ENCODE measurements around the gene HAGH. TPM values are rescaled to one million over a fixed set of nuclear protein-coding genes. Genes with fewer than 3 reads are reported as not detected.

The HAGH gene
- total RNA-seq, 4 donors from 2014 or later = 124 to 245 (median 175) TPM

GRCh38 chr16:1831186-1832075 lies 4.8 kb upstream of the HAGH start:
- ATAC-seq = no peak
- H3K36me3 ChIP-seq = peaks cover 0 to 16% of the 10 kb centered on the region in 2 donors
- 68 to 81% methylated on average over 12 to 13 of the region's 19 CpGs for WGBS, 2 donors (ENCODE audit: low coverage in 1 of 2)

GRCh38 chr16:1830213-1830612 lies 3.6 kb upstream of the HAGH start:
- Histone ChIP-seq H3K27ac (no peak overlapping the region), H3K27me3 (no peaks in the 10 kb centered on the region), H3K4me1 (peaks cover 0 to 44% (median 16%) of the 10 kb centered on the region in 3 donors), H3K4me3 (no peak overlapping the region), H3K36me3 (peaks cover 0 to 16% of the 10 kb centered on the region in 2 donors), H3K9me3 (no peaks in the 10 kb centered on the region)
- ATAC-seq = no peak
- TF ChIP-seq POLR2A (IDR thresholded peaks at IDR 0.05) (no peak), POLR2AphosphoS5 (IDR thresholded peaks at IDR 0.05) (no peak), EP300 (IDR thresholded peaks at IDR 0.05) (no peak)
- TF ChIP-seq, protein P1, sequence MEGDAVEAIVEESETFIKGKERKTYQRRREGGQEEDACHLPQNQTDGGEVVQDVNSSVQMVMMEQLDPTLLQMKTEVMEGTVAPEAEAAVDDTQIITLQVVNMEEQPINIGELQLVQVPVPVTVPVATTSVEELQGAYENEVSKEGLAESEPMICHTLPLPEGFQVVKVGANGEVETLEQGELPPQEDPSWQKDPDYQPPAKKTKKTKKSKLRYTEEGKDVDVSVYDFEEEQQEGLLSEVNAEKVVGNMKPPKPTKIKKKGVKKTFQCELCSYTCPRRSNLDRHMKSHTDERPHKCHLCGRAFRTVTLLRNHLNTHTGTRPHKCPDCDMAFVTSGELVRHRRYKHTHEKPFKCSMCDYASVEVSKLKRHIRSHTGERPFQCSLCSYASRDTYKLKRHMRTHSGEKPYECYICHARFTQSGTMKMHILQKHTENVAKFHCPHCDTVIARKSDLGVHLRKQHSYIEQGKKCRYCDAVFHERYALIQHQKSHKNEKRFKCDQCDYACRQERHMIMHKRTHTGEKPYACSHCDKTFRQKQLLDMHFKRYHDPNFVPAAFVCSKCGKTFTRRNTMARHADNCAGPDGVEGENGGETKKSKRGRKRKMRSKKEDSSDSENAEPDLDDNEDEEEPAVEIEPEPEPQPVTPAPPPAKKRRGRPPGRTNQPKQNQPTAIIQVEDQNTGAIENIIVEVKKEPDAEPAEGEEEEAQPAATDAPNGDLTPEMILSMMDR (IDR thresholded peaks at IDR 0.05) = no peak
- 50 to 80% methylated on average over 1 to 3 of the region's 3 CpGs for WGBS, 2 donors (ENCODE audit: low coverage in 1 of 2)

More at GRCh38 chr16:1831186-1832075, 4.8 kb upstream of the HAGH start:
- H3K4me3 ChIP-seq = no peak overlapping the region
- no peak overlapping the region for H3K27ac ChIP-seq
- TF ChIP-seq POLR2AphosphoS5 (IDR thresholded peaks at IDR 0.05) (no peak), EP300 (IDR thresholded peaks at IDR 0.05) (no peak), POLR2A (IDR thresholded peaks at IDR 0.05) (no peak)
- TF ChIP-seq, protein P1 (IDR thresholded peaks at IDR 0.05) = no peak
- H3K4me1 ChIP-seq = peaks cover 0 to 36% (median 9%) of the 10 kb centered on the region in 3 donors
- H3K9me3 ChIP-seq = no peaks in the 10 kb centered on the region
- H3K27me3 ChIP-seq = no peaks in the 10 kb centered on the region

- Histone ChIP-seq H3K36me3 (peaks cover 0 to 16% of the 10 kb centered on the region in 2 donors), H3K4me3 (no peak overlapping the region), H3K9me3 (no peaks in the 10 kb centered on the region), H3K4me1 (peaks cover 0 to 57% (median 23%) of the 10 kb centered on the region in 3 donors), H3K27ac (no peak overlapping the region), H3K27me3 (no peaks in the 10 kb centered on the region)
- TF ChIP-seq POLR2A (IDR thresholded peaks at IDR 0.05) = no peak
- no peak for TF ChIP-seq EP300 (IDR thresholded peaks at IDR 0.05)
- TF ChIP-seq POLR2AphosphoS5 (IDR thresholded peaks at IDR 0.05) = no peak
- TF ChIP-seq, protein P1 (IDR thresholded peaks at IDR 0.05) = no peak
- WGBS, 2 donors (ENCODE audit: low coverage in 1 of 2) = 75 to 85% methylated on average over 8 to 11 of the region's 11 CpGs
- no peak for ATAC-seq
Observed at GRCh38 chr16:1828645-1829410, 2.2 kb upstream of the HAGH start.

DNA sequence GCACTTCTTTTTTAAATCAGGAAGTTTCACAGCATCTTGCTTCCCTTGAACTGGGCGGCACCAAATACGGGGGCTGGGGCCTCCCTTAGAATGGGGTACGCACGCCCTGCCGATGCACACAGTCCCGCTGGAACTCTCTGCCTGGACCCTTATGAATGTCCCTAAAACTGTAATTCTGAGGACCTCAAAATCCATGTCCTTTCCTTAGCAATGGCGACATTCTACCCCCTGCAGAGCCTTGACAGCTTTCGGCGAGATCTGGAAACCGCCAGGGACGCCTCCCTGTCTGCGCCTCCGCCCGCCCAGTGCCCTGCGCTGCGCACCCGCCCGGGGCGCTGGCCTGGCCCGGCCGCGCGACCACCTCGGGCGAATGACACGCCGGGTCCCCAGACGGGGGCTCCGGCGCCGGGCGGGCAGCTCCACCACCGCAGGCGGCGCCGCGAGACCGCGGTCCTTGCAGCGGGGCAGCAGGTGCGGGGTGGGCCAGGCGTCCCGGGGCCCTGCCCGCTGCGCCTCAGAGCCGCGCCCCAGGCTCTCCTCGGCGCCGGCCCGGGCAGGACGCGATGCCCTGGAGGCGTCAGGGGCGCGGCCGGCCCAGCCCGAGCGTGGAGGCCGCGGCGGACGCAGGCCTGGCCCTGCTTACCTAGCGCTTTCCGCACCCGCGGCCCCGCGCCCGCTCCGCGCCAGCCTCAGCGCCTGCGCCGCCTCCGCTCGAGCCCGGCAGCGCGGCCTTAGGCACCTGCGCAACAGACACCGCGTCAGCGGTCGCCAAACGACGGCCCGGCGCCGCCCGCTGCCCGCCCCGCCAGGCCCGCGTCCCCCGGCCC lies 548 bp downstream of the HAGH start:
- Histone ChIP-seq H3K9me3 (no peaks in the 10 kb centered on the region), H3K4me3 (peak overlapping the region; percentile 57 to 79), H3K36me3 (peaks cover 0 to 29% of the 10 kb centered on the region in 2 donors), H3K27me3 (no peaks in the 10 kb centered on the region), H3K27ac (peak overlapping the region; percentile 7 to 96 (median 92)), H3K4me1 (peaks cover 0 to 77% (median 23%) of the 10 kb centered on the region in 3 donors)
- peak; percentile 77 for ATAC-seq
- 15% methylated on average over 6 of the region's 96 CpGs; no CpG with 5 or more reads in 1 of the 2 donors for WGBS, 2 donors (ENCODE audit: low coverage in 1 of 2)
- TF ChIP-seq, protein P1 (IDR thresholded peaks at IDR 0.05) = peak in 2 of 4 experiments; percentile 28 to 36
- TF ChIP-seq EP300 (IDR thresholded peaks at IDR 0.05) = no peak
- TF ChIP-seq POLR2AphosphoS5 (IDR thresholded peaks at IDR 0.05) = no peak
